ENCODE measurements around the gene CTNNBL1.

Gene CTNNBL1

GRCh38 chr20:37728635-37728983, 34.8 kb downstream of the CTNNBL1 start:
- DNase-seq (ENCODE audit: low read depth in 1 of 2, low spot score in 1 of 2): no peak
- Histone ChIP-seq H3K27me3 (ENCODE audit: insufficient read depth, poor library complexity, severe bottlenecking) (no peaks in the 10 kb centered on the region), H3K27ac (replicated peaks) (no peak overlapping the region), H3K4me3 (replicated peaks; ENCODE audit: insufficient read depth, low read length) (no peak overlapping the region)
- TF ChIP-seq REST (IDR thresholded peaks at IDR 0.05; ENCODE audit: insufficient replicate concordance, low read depth) (no peak), GABPA (IDR thresholded peaks at IDR 0.05; ENCODE audit: low read depth) (no peak), SPI1 (IDR thresholded peaks at IDR 0.05; ENCODE audit: borderline replicate concordance, low read depth) (no peak), CTCF (IDR thresholded peaks at IDR 0.05; ENCODE audit: insufficient read depth, low read length) (no peak)

- Histone ChIP-seq H3K4me3 (replicated peaks; ENCODE audit: insufficient read depth, low read length) (no peak overlapping the region), H3K27me3 (ENCODE audit: insufficient read depth, poor library complexity, severe bottlenecking) (no peaks in the 10 kb centered on the region), H3K27ac (replicated peaks) (no peak overlapping the region)
- TF ChIP-seq SPI1 (IDR thresholded peaks at IDR 0.05; ENCODE audit: borderline replicate concordance, low read depth) (no peak), CTCF (IDR thresholded peaks at IDR 0.05; ENCODE audit: insufficient read depth, low read length) (no peak), POLR2AphosphoS5 (IDR thresholded peaks at IDR 0.05; ENCODE audit: low read depth) (no peak), GABPA (IDR thresholded peaks at IDR 0.05; ENCODE audit: low read depth) (no peak), REST (IDR thresholded peaks at IDR 0.05; ENCODE audit: insufficient replicate concordance, low read depth) (no peak)
- no peak for DNase-seq (ENCODE audit: low read depth in 1 of 2, low spot score in 1 of 2)
These were observed 35.6 kb downstream of the CTNNBL1 start for GRCh38 chr20:37729452-37729851.

- no peak for DNase-seq (ENCODE audit: low read depth in 1 of 2, low spot score in 1 of 2)
- TF ChIP-seq POLR2AphosphoS5 (IDR thresholded peaks at IDR 0.05; ENCODE audit: low read depth) (no peak), GABPA (IDR thresholded peaks at IDR 0.05; ENCODE audit: low read depth) (no peak), REST (IDR thresholded peaks at IDR 0.05; ENCODE audit: insufficient replicate concordance, low read depth) (no peak), SPI1 (IDR thresholded peaks at IDR 0.05; ENCODE audit: borderline replicate concordance, low read depth) (no peak), CTCF (IDR thresholded peaks at IDR 0.05; ENCODE audit: insufficient read depth, low read length) (no peak)
- no peaks in the 10 kb centered on the region for H3K27me3 ChIP-seq (ENCODE audit: insufficient read depth, poor library complexity, severe bottlenecking)
- H3K4me3 ChIP-seq (replicated peaks; ENCODE audit: insufficient read depth, low read length): no peak overlapping the region
- no peak overlapping the region for H3K27ac ChIP-seq (replicated peaks)
These were observed 36.1 kb downstream of the CTNNBL1 start for GRCh38 chr20:37729909-37730308.
